ENCODE measurements around the gene ATP8B4.

- TF ChIP-seq POLR2AphosphoS5 (IDR thresholded peaks at IDR 0.05) (no peak), POLR2A (IDR thresholded peaks at IDR 0.05) (no peak)
These were observed 210.1 kb downstream of the ATP8B4 start for GRCh38 chr15:49908933-49909295.

Data from sigmoid colon (tissue), 4 donors.